PFSK-1 (cell line): ENCODE data around the gene EPB41L4B.

Experiments
- FOXP2 ChIP-seq: optimal IDR thresholded peaks from 2 replicates; pipeline ENCODE3; 2011; ENCODE audit warnings: borderline replicate concordance, control low read depth, inconsistent platforms; ENCODE audit not compliant: insufficient read depth; ENCODE audit errors: extremely low read length, extremely low read depth
- POLR2AphosphoS5 ChIP-seq: IDR thresholded peaks from 2 replicates; pipeline ENCODE4 v1.6.1; 2012; ENCODE audit warnings: low read depth, mild to moderate bottlenecking, control low read depth, low read length, moderate library complexity
- REST ChIP-seq, 2 experiments: IDR thresholded peaks; 2 replicates each; pipeline versions ENCODE4 v1.6.1 to v1.8.0; 2011 to 2012; ENCODE audit warnings: low read depth in 2 of 2, low read length in 2 of 2, control low read depth in 1 of 2, inconsistent platforms in 1 of 2, mild to moderate bottlenecking in 1 of 2, moderate library complexity in 1 of 2; ENCODE audit not compliant: insufficient read depth in 1 of 2
- SIN3A ChIP-seq: IDR thresholded peaks from 2 replicates; pipeline ENCODE4 v1.6.1; 2012; ENCODE audit warnings: mild to moderate bottlenecking, low read length, moderate library complexity, borderline replicate concordance; ENCODE audit not compliant: insufficient read depth
- TAF1 ChIP-seq: IDR thresholded peaks from 2 replicates; pipeline ENCODE4 v1.6.1; 2012; ENCODE audit warnings: low read length, control low read depth, borderline replicate concordance; ENCODE audit not compliant: insufficient read depth

EPB41L4B gene

GRCh38 chr9:109245310-109245897 lies 75.5 kb downstream of the EPB41L4B start:
- TF ChIP-seq FOXP2, result no peak
- no peak for TF ChIP-seq POLR2AphosphoS5
- no peak for TF ChIP-seq SIN3A
- no peak for TF ChIP-seq REST (IDR thresholded peaks at IDR 0.05; ENCODE audit: insufficient read depth in 1 of 2, low read depth in 2 of 2, low read length in 2 of 2)
- no peak for TF ChIP-seq TAF1

DNA sequence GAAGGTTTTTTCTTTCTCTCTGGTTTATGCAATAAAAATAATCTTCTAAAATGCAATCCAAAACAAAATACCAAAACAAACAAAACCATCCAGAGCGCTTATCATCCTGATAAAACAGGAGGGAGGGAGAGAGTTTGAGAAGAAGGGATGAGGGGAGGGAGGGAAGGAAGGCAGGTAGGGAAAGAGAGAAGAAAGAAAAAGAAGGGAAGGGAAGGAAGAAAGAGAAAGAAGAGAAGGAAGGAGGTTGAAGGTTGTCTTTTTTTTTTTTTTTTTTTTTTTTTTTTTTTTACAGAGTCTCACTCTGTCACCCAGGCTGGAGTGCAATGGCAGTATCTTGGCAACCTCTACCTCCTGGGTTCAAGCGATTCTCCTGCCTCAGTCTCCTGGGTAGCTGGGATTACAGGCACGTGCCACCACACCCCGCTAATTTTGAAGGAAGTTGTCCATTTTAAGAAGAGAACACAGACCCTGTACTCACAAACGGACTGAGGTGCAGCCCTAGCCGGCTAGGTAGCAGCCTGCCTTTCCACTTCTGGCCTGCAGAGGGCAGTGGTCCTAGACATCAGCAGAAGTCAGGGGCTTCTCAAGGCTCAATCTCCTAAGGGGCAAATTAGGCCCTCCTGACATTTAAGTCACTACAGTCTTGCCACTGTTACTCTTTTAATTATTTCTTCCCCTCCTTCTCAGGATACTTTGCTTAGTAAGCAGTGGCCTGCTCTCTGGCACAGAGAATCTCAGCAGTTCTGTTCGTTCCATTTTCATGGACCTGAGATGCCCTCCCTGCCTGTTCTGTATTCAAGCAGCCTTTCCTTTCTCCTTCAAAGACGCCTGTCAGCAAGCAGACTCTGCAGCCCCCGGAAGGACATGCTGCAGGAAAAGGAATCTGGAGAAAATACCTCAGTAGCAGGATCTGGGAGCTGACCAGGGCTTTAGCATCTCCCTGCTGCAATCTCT lies 76.4 kb downstream of the EPB41L4B start:
- TF ChIP-seq REST (IDR thresholded peaks at IDR 0.05; ENCODE audit: insufficient read depth in 1 of 2, low read depth in 2 of 2, low read length in 2 of 2), result no peak
- no peak for TF ChIP-seq TAF1
- no peak for TF ChIP-seq SIN3A
- TF ChIP-seq FOXP2, result no peak
- TF ChIP-seq POLR2AphosphoS5, result no peak

DNA sequence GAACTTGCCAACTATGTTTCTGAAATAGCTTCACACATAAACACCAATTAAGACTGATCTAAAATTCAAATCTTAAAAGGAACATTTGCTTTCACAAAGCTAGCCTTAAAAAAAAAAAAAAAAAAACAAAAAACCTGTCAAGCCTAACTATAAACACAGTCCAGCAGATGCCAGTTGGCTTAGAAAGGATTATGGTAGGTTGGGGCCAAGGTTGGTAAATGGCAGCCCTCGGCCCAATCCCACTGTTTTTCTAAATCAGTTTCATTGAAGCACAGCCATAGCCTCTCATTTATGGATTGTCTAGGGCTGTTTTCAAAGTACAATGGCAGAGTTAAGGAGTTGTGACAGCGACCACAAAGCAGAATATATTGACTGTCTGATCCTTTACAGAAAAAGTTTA lies 78.1 kb downstream of the EPB41L4B start:
- TF ChIP-seq REST (IDR thresholded peaks at IDR 0.05; ENCODE audit: insufficient read depth in 1 of 2, low read depth in 2 of 2, low read length in 2 of 2) (no peak), FOXP2 (no peak), TAF1 (no peak), SIN3A (no peak), POLR2AphosphoS5 (no peak)

DNA sequence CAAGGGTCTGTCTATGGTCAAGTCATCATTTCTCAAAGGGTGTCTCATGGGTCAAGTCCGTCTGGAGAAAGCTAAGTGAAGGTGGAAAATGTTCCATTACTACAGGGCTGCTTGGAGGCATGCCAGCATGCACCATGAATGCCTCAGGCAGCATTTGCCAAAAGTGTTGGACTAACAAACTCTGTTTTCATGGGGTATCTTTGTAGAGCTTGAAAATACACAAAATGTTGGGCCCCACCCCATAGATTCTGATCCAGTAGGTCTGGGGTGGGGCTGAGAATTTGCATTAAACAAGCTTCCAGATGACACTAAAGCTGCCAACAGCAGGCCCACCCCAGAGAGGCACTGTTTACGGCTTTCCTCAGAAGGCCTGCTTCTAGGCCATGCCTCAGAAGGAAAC lies 78.8 kb downstream of the EPB41L4B start:
- TF ChIP-seq FOXP2, result no peak
- no peak for TF ChIP-seq REST (IDR thresholded peaks at IDR 0.05; ENCODE audit: insufficient read depth in 1 of 2, low read depth in 2 of 2, low read length in 2 of 2)
- no peak for TF ChIP-seq POLR2AphosphoS5
